GM18870 (cell line): ENCODE results near the gene ALK.
"Not testable (repeated sequence)": the region's sequence is repeated elsewhere in the genome, so short reads cannot be mapped to it uniquely, and the experiment has no call there.

Experiments used
- ATAC-seq: cut with Tn5 transposase; IDR thresholded peaks from one replicate; pipeline ENCODE4 v1.9.1; 2021; ENCODE audit warnings: moderate library complexity; ENCODE audit not compliant: unreplicated experiment

ALK gene

GRCh38 chr2:29844713-29845326, 76.6 kb downstream of the ALK start:
- no peak for ATAC-seq

- ATAC-seq, result no peak
These were observed 79.9 kb downstream of the ALK start for GRCh38 chr2:29841386-29842004.

DNA sequence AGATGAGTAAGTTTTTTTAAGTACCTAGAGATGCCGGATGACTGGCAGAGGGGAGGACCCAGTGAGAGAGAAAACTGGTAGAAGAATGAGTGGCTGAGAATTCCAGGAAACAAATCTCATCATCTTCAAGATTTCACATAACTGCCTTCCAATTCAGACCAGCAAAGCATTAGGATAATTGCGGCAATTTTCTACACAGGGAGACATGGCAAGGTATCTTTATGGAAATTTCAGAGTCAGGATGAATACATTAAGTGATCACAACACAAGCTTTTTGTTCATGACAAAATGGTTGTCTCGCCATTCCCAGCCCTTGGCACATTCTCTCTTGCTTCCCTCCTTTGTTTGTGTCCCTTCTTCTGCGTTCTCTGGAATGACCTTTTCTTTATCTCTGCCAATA, 82.1 kb downstream of the ALK start:
- no peak for ATAC-seq

DNA sequence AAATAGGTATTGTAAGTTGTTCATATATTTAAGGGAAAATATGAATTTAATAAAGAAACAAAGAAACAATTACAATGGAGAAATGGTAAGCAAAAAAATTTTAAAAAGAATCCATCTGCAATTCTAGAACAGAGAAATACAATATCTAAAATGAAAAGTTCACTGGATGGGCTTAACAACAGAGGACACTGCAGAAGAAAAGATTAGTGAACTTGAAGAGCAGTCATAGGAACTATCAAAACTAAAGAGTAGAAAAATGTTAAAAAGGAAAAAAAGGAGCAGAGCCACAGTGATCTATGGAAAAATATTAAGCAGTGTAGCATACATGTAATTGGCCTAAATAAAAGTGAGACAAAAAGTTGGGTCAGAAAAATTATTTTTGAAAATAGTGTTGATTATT, 83.5 kb downstream of the ALK start:
- no peak for ATAC-seq

DNA sequence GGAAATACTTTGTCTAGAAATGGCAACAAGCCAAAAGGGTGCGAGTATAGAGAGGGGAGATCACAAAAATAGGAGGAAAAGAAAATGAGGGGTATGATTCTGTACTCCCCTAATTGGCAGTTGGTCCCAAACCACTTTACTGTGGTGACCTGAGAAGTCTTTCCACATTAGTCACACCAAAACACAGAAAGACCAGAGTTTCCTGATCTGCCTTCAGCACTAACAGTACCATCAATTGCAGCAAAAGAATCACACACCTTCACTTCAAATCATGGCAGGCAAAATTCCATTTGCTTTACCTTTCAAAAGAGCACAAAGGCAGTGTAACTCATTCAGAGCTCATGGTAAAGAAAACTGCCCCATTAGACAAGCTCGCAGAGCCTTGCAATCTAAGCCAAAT, 86.8 kb downstream of the ALK start:
- no peak for ATAC-seq

DNA sequence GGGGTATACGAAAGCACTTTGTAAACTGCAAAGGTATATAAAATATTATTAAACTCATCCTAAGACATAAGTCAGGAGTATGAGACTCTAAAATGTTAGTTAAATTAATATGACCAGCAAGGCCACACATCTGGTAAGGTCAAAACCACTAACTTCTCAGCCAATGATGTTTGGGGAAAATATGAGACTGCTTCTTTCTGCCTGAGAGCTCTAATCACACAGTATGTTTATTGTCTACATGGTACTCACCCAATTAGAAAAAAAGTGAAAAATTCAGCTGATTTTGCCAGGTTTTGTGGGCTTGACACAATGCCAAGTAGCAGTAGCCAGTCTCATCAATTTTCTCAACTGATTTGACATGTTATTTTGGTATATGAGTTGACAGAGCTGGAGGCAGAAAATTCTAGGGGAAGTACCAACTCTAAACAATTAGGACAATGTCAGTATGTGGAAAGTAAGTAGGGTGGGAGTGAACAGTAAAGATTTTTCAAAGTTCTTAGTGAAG, 87.3 kb downstream of the ALK start:
- ATAC-seq, result no peak

DNA sequence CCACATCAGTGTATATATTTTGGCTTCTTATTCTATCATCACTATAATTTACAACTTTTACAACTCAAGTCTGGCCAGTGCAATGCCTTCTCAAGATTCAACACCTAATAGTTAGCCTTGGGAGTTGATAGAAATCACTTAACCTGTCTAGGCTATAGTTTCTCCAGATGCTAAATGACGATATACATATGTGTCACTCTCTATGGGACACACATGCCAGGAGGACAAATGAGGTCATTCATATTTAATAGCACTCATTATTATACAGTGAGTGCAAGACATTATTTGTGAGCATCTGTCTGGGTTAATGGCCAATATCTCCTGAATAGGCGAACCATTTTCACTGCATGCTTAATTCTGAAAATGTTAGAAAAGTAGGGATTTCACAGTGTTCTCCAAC, 89.8 kb downstream of the ALK start:
- no peak for ATAC-seq

DNA sequence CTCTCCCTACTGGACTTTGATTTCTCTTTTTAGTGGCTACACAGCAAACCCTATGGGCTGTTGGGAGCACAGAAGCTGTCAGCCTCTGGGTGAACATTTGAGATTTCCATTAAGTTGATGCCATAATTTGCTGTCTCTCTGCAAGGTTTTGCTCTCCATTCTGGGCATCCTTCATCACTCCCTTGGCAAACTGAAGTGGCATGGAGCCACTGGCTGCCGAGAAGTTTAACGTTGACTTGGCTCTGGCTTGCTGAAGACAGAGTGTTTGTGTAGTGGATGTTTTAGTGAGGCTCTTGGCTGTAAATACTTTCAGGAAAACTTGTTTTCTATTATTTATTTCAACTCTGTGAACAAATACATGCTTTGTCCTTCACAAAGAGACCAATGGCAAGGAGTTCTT, 91.5 kb downstream of the ALK start:
- ATAC-seq, result no peak

GRCh38 chr2:29824145-29824544, 97.2 kb downstream of the ALK start:
- not testable (repeated sequence) for ATAC-seq

- no peak for ATAC-seq
These were observed 99.8 kb downstream of the ALK start for GRCh38 chr2:29821591-29821990.

GRCh38 chr2:29819570-29819969, 101.8 kb downstream of the ALK start:
- ATAC-seq, result no peak

DNA sequence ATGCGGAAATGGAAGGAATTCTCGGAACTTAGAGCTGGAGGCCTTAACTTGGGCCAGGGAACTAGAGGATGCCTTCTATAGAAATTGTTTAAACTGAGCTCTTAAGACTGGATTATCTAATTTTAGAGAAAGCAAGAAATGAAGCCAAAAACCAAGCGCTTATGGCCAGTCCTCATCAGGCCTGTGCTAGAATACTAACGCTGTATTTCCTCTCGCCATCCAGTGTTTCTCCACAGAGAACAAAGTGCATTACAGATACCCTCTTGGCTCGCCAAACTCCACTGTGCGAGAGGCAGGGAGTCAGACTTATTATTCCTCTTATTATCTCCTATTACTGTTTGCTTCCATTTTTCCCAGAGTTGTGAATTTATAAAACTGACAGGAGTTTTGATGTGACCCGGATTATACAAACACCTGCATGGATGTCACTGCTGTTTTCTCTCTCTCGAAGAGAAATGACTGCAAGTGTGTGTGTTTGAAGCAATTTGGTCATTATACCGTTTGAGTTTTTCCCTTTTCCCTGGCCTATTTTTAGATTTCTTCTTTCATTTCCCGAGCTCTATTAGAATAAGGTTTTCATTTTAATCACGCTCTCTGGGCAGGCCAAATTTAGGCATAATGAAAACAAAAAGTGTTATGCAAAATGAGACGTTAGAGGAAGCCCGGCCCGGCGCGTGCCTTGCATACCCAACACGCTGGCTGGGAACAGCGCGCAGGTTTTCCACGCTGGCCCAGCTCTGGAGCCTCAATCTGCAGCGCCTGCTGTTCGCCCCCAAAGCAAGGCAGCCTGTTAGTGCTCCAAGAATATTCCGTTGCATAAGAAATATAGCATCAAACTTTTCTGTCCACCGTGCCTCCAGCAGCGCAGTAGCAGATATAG, 103.3 kb downstream of the ALK start:
- ATAC-seq, result no peak

- no peak for ATAC-seq
These were observed 104.1 kb downstream of the ALK start for GRCh38 chr2:29817299-29817698.

GRCh38 chr2:29816651-29817050, 104.7 kb downstream of the ALK start:
- ATAC-seq, result no peak

GRCh38 chr2:29811378-29811777, 110.0 kb downstream of the ALK start:
- no peak for ATAC-seq

DNA sequence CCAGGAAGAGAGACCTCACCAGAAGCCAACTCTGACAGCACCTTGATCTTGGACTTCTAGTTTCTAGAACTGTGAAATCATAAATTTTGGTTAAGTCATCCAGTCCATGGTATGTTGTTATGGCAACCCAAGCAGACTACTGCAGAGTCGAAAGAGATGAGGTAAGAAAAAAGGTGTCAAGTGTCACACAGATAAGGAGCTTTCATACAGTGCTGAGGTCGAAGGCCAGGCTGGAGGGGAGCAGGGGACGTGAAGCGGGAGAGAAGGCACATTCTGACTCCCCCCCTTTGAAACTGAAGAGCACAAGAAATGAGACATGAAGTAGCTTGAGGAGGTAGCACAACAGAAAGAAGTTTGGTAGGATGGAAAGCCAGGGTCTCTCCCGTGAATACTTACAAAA, 110.4 kb downstream of the ALK start:
- no peak for ATAC-seq

DNA sequence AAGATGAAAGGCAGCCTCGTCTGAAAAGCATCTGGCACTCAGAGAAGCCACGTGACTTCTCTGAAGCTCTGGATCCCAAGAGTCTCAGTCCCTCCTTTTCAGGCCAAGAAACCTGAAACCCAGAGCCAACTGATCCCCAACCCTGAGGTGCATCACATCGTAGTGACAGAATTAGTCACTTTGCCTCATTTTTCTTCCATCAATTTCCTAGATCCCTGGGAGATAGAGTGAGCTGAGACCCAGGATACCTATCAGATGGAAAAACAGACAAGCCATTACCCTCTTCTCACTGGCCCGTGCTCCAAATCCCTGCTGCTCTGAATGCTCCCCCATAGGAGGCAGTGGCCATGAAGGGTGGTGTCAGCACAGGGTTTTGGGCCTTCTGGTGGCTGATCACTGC, 113.1 kb downstream of the ALK start:
- no peak for ATAC-seq

- ATAC-seq, result no peak
These were observed 114.3 kb downstream of the ALK start for GRCh38 chr2:29807082-29807481.

DNA sequence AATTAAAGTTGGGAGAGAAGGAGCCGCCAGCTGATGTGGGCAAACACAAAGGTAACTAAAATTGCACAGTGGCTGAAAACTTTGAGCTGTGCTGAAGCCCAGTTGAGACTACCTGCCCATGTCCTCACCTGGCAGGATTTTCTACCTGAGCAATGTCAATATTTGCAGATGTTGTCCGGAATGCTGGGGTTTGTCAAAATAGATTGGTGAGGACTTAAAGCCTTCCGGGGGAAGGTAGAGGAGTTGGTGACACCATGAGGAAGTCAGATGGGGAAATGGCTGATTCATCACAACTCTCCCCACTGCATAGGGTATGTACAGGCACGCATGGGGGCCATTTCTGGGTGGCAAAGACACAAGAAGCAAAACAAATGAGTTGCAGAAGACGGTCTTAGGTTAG, 114.9 kb downstream of the ALK start:
- ATAC-seq, result no peak

- ATAC-seq, result no peak
These were observed 116.7 kb downstream of the ALK start for GRCh38 chr2:29804671-29805070.

DNA sequence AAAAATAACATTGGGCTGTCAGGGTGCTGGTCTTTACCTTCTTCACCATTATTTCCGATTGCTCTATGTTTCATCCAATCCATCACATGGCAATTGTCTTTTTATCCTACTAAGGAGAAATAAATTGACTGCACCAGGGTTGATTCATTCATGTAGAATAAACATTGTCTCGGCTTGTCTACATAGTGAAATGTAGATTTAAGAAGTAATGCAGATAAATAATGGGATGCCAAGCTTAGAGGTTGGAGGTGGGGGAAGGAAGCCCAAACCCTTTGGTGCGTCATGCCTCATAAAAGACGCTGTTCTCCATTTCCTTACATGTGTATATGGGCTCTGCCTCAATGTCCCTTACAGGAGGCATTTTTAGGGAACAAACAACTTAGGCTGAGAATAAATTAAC, 117.8 kb downstream of the ALK start:
- ATAC-seq, result no peak

- ATAC-seq, result no peak
These were observed 118.4 kb downstream of the ALK start for GRCh38 chr2:29802986-29803385.
